HG02642 (cell line): ENCODE results near the gene WDR27.
"Not testable (repeated sequence)": the region's sequence is repeated elsewhere in the genome, so short reads cannot be mapped to it uniquely, and the experiment has no call there.

ENCODE experiments used
- ATAC-seq: cut with Tn5 transposase; IDR thresholded peaks from one replicate; pipeline ENCODE4 v1.9.1; 2021; ENCODE audit warnings: mild to moderate bottlenecking; ENCODE audit not compliant: unreplicated experiment, poor library complexity

Gene WDR27

GRCh38 chr6:169714178-169714577 is 12.3 kb upstream of the WDR27 start:
- ATAC-seq, result no peak

GRCh38 chr6:169710009-169710408 is 8.2 kb upstream of the WDR27 start:
- no peak for ATAC-seq

GRCh38 chr6:169709293-169709692 is 7.5 kb upstream of the WDR27 start:
- no peak for ATAC-seq

GRCh38 chr6:169707772-169708171 is 5.9 kb upstream of the WDR27 start:
- no peak for ATAC-seq

- ATAC-seq, result no peak
These were observed 1.0 kb upstream of the WDR27 start for GRCh38 chr6:169702840-169703246.

GRCh38 chr6:169701311-169701953 is 397 bp downstream of the WDR27 start:
- peak; percentile 18 for ATAC-seq

GRCh38 chr6:169700296-169700695 is 1.5 kb downstream of the WDR27 start:
- no peak for ATAC-seq

GRCh38 chr6:169697115-169697514 is 4.7 kb downstream of the WDR27 start:
- ATAC-seq, result not testable (repeated sequence)

- no peak for ATAC-seq
These were observed 6.7 kb downstream of the WDR27 start for GRCh38 chr6:169695131-169695530.

- ATAC-seq, result no peak
These were observed 9.3 kb downstream of the WDR27 start for GRCh38 chr6:169692516-169692915.

GRCh38 chr6:169691260-169691659 is 10.6 kb downstream of the WDR27 start:
- ATAC-seq, result no peak

GRCh38 chr6:169689287-169689686 is 12.5 kb downstream of the WDR27 start:
- no peak for ATAC-seq

GRCh38 chr6:169685860-169686259 is 16.0 kb downstream of the WDR27 start:
- ATAC-seq, result no peak

GRCh38 chr6:169684056-169684455 is 17.8 kb downstream of the WDR27 start:
- ATAC-seq, result no peak

GRCh38 chr6:169678342-169678741 is 23.5 kb downstream of the WDR27 start:
- ATAC-seq, result no peak

- ATAC-seq, result no peak
These were observed 24.7 kb downstream of the WDR27 start for GRCh38 chr6:169677096-169677495.

- no peak for ATAC-seq
These were observed 26.8 kb downstream of the WDR27 start for GRCh38 chr6:169675011-169675410.

- ATAC-seq, result no peak
These were observed 30.3 kb downstream of the WDR27 start for GRCh38 chr6:169671563-169671962.

- no peak for ATAC-seq
These were observed 31.9 kb downstream of the WDR27 start for GRCh38 chr6:169669889-169670288.

GRCh38 chr6:169669147-169669546 is 32.7 kb downstream of the WDR27 start:
- no peak for ATAC-seq

- ATAC-seq, result no peak
These were observed 33.5 kb downstream of the WDR27 start for GRCh38 chr6:169668203-169668847.

- no peak for ATAC-seq
These were observed 34.1 kb downstream of the WDR27 start for GRCh38 chr6:169667716-169668115.
